SK-N-SH (cell line): ENCODE data around the gene PDF. TPM values are rescaled to one million over a fixed set of nuclear protein-coding genes. Genes with fewer than 3 reads are reported as not detected.

Experiments used
- CTCF ChIA-PET: fragments of 300-600, 350-600 bp; formaldehyde crosslinking; extraction: SDS; loops from one replicate; lab custom pipeline; 2021; lab: Yijun Ruan, JAX
- POLR2A ChIA-PET: fragments of 350-600 bp; sonication (Branson Sonifier 250); formaldehyde crosslinking; extraction: SDS; loops from one replicate; lab custom pipeline; 2020; ENCODE audit warnings: antibody characterized with exemption, inconsistent platforms; lab: Yijun Ruan, JAX
- DNase-seq: peaks from one replicate; pipeline ENCODE4 v3.0.0; 2012
- H2AFZ ChIP-seq: fragments of 200-600 bp; sonication (generic); 2 replicates; pipeline ENCODE4 v1.8.1; 2016; ENCODE audit warnings: antibody characterized with exemption, mild to moderate bottlenecking, low read depth
- H3F3A ChIP-seq: fragments of 200-600 bp; sonication (generic); replicated peaks from 2 replicates; pipeline ENCODE3; 2016; ENCODE audit warnings: antibody characterized with exemption, mild to moderate bottlenecking; ENCODE audit not compliant: insufficient read depth
- H3K27ac ChIP-seq, 2 experiments: fragments of 200-500 bp in 1 of 2; fragments of 200-600 bp in 1 of 2; sonication (Bioruptor generic) in 1 of 2; sonication (generic), shearing (Covaris generic) in 1 of 2; 2 replicates each; pipeline versions ENCODE4 v1.5.1 to v1.6.1; 2014 to 2016; ENCODE audit warnings: low read depth in 2 of 2, inconsistent platforms in 1 of 2, low read length in 1 of 2, mild to moderate bottlenecking in 1 of 2, mixed read lengths in 1 of 2
- H3K27me3 ChIP-seq: fragments of 200-600 bp; sonication (generic), shearing (Covaris generic); 2 replicates; pipeline ENCODE4 v1.6.1; 2016; ENCODE audit warnings: mixed run types; ENCODE audit not compliant: insufficient read depth
- H3K36me3 ChIP-seq, 2 experiments: fragments of 200-500 bp in 1 of 2; fragments of 200-600 bp in 1 of 2; sonication (Bioruptor generic) in 1 of 2; sonication (generic) in 1 of 2; replicated peaks in 1 of 2; 2 replicates each; pipeline versions ENCODE3 to v1.5.1; 2014 to 2016; ENCODE audit warnings: low read length in 1 of 2, mild to moderate bottlenecking in 1 of 2; ENCODE audit not compliant: insufficient read depth in 2 of 2, control insufficient read depth in 1 of 2
- H3K4me1 ChIP-seq, 2 experiments: fragments of 200-500 bp in 1 of 2; fragments of 200-600 bp in 1 of 2; sonication (Bioruptor generic) in 1 of 2; sonication (generic), shearing (Covaris generic) in 1 of 2; 2 replicates each; pipeline versions ENCODE4 v1.5.1 to v1.6.1; 2014 to 2016; ENCODE audit warnings: low read depth in 1 of 2, low read length in 1 of 2, mixed run types in 1 of 2; ENCODE audit not compliant: insufficient read depth in 2 of 2, control insufficient read depth in 1 of 2
- H3K4me2 ChIP-seq: fragments of 200-600 bp; sonication (generic), shearing (Covaris generic); 2 replicates; pipeline ENCODE4 v1.6.1; 2017; ENCODE audit warnings: mixed run types
- H3K4me3 ChIP-seq, 2 experiments: fragments of 200-500 bp in 1 of 2; fragments of 200-600 bp in 1 of 2; sonication (Bioruptor generic) in 1 of 2; sonication (generic), shearing (Covaris generic) in 1 of 2; 2 replicates each; pipeline versions ENCODE4 v1.5.1 to v1.8.1; 2014 to 2016; ENCODE audit warnings: low read depth in 2 of 2, inconsistent platforms in 1 of 2, low read length in 1 of 2, mild to moderate bottlenecking in 1 of 2, mixed read lengths in 1 of 2, moderate library complexity in 1 of 2
- H3K79me2 ChIP-seq: fragments of 200-600 bp; sonication (generic); 2 replicates; pipeline ENCODE4 v1.8.1; 2017; ENCODE audit warnings: mild to moderate bottlenecking; ENCODE audit not compliant: insufficient read depth
- H3K9ac ChIP-seq: fragments of 200-600 bp; sonication (generic); 2 replicates; pipeline ENCODE4 v1.6.1; 2017; ENCODE audit warnings: mixed run types
- H3K9me2 ChIP-seq: fragments of 200-600 bp; sonication (generic); 2 replicates; pipeline ENCODE4 v1.6.1; 2017; ENCODE audit warnings: mixed run types
- H3K9me3 ChIP-seq: fragments of 200-600 bp; sonication (generic); 2 replicates; pipeline ENCODE4 v1.6.1; 2017; ENCODE audit warnings: mixed run types, mild to moderate bottlenecking, moderate library complexity
- H4K20me1 ChIP-seq: fragments of 200-600 bp; sonication (generic); 2 replicates; pipeline ENCODE4 v1.6.1; 2017; ENCODE audit warnings: mild to moderate bottlenecking, mixed run types; ENCODE audit not compliant: insufficient read depth
- CHD2 ChIP-seq: fragments of 150-350 bp; IDR thresholded peaks from 2 replicates; pipeline ENCODE4 v1.6.1; 2018; ENCODE audit warnings: low read length; ENCODE audit not compliant: partially characterized antibody
- EP300 ChIP-seq, 2 experiments: IDR thresholded peaks; 2 replicates each; pipeline versions ENCODE4 v1.4.0 to v1.6.1; 2012; ENCODE audit warnings: borderline replicate concordance in 1 of 2, low read depth in 1 of 2, low read length in 1 of 2
- EZH2phosphoT487 ChIP-seq: fragments of 200-600 bp; sonication (generic); IDR thresholded peaks from 2 replicates; pipeline ENCODE4 v1.6.1; 2017; ENCODE audit warnings: low read depth, mixed run types, mild to moderate bottlenecking, antibody characterized with exemption, moderate library complexity, borderline replicate concordance
- FOXM1 ChIP-seq: IDR thresholded peaks from 2 replicates; pipeline ENCODE4 v1.4.0; 2012; ENCODE audit warnings: low read depth, mild to moderate bottlenecking
- GATA2 ChIP-seq: sonication (generic); formaldehyde crosslinking; IDR thresholded peaks from 2 replicates; pipeline ENCODE4 v1.5.0; 2020; ENCODE audit warnings: mild to moderate bottlenecking, missing genetic modification reagents
- MXI1 ChIP-seq: IDR thresholded peaks from 2 replicates; pipeline ENCODE4 v1.6.1; 2012; ENCODE audit warnings: mild to moderate bottlenecking, low read depth, low read length, improper control_type of control experiment
- NFIC ChIP-seq: IDR thresholded peaks from 2 replicates; pipeline ENCODE4 v1.4.0; 2012; ENCODE audit warnings: borderline replicate concordance
- NRF1 ChIP-seq: IDR thresholded peaks from 2 replicates; pipeline ENCODE4 v1.6.1; 2012; ENCODE audit warnings: low read depth, mild to moderate bottlenecking, low read length
- RAD21 ChIP-seq: IDR thresholded peaks from 2 replicates; pipeline ENCODE4 v1.6.1; 2012; ENCODE audit warnings: mild to moderate bottlenecking, low read length
- RFX5 ChIP-seq: IDR thresholded peaks from 2 replicates; pipeline ENCODE4 v1.6.1; 2012; ENCODE audit warnings: mild to moderate bottlenecking, improper control_type of control experiment, low read length
- RXRA ChIP-seq: IDR thresholded peaks from 2 replicates; pipeline ENCODE4 v1.4.0; 2012; ENCODE audit warnings: low read depth, mild to moderate bottlenecking, borderline replicate concordance
- SIN3A ChIP-seq: IDR thresholded peaks from 2 replicates; pipeline ENCODE4 v1.6.1; 2012; ENCODE audit warnings: low read depth, mild to moderate bottlenecking, low read length, moderate library complexity, borderline replicate concordance
- TCF12 ChIP-seq: IDR thresholded peaks from 2 replicates; pipeline ENCODE4 v1.4.0; 2012
- TEAD4 ChIP-seq: IDR thresholded peaks from 2 replicates; pipeline ENCODE4 v1.4.0; 2012; ENCODE audit warnings: mild to moderate bottlenecking, borderline replicate concordance; ENCODE audit not compliant: insufficient read depth
- YY1 ChIP-seq: IDR thresholded peaks from 2 replicates; pipeline ENCODE4 v1.4.0; 2012; ENCODE audit warnings: low read depth, mild to moderate bottlenecking
- WGBS: methylation state at CpG from one replicate; pipeline ENCODE4 v1.1.6; 2017; ENCODE audit warnings: low lambda C conversion rate; 5-methylcytosine and 5-hydroxymethylcytosine counted together
- polyA plus RNA-seq, 3 experiments: library from polyadenylated mRNA; depleted of rRNA; stranded (reverse); fragments of >200 nt; gene quantifications; 2 replicates each; pipeline ENCODE4 v1.2.3, GENCODE V29; 2012

The PDF gene
- polyA plus RNA-seq, 1 of the 3 experiments (the other 2 are of a cell fraction), result 22.0 TPM

DNA sequence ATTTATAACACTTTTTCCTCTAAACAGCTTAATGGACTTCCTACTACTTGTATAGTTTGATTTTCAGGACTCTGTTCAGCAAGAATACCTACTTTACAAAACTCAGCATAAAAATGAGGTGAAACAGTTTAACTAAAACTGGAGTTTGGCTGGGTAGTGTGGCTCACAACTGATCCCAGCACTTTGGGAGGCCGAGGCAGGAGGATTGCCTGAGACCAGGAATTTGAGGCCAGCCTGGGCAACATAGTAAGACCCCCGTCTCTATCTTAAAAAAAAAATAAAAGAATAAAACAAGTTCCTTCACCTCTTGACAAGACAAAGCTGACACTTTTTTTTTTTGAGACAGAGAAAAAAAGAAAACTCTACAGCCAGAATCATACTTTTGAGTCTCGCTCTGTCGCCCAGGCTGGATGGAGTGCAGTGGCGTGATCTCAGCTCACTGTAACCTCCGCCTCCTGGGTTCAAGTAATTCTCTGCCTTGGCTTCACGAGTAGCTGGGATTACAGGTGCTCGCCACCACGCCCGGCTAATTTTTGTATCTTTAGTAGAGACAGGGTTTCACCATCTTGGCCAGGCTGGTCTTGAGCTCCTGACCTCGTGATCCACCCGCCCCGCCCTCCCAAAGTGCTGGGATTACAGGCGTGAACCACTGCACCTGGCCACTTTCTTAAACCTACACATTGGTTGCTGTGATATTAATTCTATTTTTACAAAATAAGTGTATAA is 2.6 kb downstream of the PDF start (continued):
- TF ChIP-seq GATA2, result no peak

DNA sequence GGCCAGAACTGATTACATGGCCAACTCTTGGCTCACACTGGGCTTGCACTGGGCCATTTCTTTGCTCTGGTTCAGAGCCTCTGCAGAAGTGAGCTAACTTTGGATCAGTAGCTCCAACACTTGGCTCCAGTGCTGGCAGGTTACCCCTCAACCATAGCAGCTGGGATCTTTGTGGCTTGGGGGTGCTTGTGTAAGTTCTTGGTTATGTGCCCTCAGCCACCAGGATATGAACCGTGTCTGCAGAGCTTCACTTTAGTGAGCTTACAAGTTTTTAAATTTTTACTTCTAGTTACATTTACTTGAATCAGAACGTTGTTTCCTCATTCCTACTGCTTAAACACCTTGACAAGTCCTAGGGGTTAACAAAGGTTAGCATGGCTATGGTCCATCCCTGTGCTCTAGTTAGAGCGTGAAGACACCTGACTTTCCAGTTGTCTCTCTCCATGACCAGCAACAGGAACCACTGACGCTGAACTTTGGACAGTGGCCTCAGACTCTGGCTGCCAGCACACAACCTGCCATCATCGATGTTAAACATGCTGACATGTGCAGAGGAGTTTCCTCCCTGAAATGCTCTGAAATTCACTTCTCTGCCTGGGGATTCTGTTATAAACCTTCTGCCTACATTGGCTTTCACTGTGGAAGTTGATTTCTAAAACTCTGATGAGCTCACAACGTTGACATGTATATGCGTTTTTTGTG is 4.1 kb downstream of the PDF start:
- WGBS, result 68% methylated on average over 7 of the region's 7 CpGs
- Histone ChIP-seq H3K27me3 (no peaks in the 10 kb centered on the region), H3K9ac (no peak overlapping the region), H3K4me3 (no peak overlapping the region), H3K79me2 (peaks cover 89% of the 10 kb centered on the region), H2AFZ (no peak overlapping the region), H3F3A (peaks cover 23% of the 10 kb centered on the region), H3K36me3 (peaks cover 53 to 55% of the 10 kb centered on the region in 2 experiments), H3K9me3 (no peaks in the 10 kb centered on the region), H3K4me2 (peak overlapping the region; percentile 91), H3K27ac (no peak overlapping the region), H4K20me1 (peaks cover 71% of the 10 kb centered on the region), H3K9me2 (no peaks in the 10 kb centered on the region), H3K4me1 (peaks cover 11 to 41% of the 10 kb centered on the region in 2 experiments)
- POLR2A ChIA-PET, result interaction anchor here (0.9 kb wide), 1 partner anchor 9 kb away, joined by 3 read pairs; no protein-coding TSS in a partner anchor
- CTCF ChIA-PET, result interaction anchor here (0.6 to 4.6 kb wide), 5 partner anchors 12 to 799 kb away, joined by 3 to 21 read pairs (median 3); partner anchors contain the start of gene COG8
- TF ChIP-seq MXI1 (no peak), RAD21 (no peak), TEAD4 (no peak), CHD2 (no peak), RXRA (no peak)
- no peak for DNase-seq

GRCh38 chr16:69325784-69326171 is 4.6 kb downstream of the PDF start:
- CTCF ChIA-PET, result interaction anchor here (1.2 to 2.5 kb wide), 2 partner anchors 13 to 175 kb away, joined by 3 to 9 read pairs; no protein-coding TSS in a partner anchor
- no peaks in the 10 kb centered on the region for H3K9me3 ChIP-seq
- H3K4me2 ChIP-seq, result no peak overlapping the region; the same call in 1 of the 2 replicates
- no peak overlapping the region for H3K27ac ChIP-seq
- no peaks in the 10 kb centered on the region for H3K9me2 ChIP-seq
- peaks cover 11 to 39% of the 10 kb centered on the region in 2 experiments for H3K4me1 ChIP-seq
- TF ChIP-seq TEAD4, result no peak
- no peak for TF ChIP-seq CHD2
- no peak for TF ChIP-seq NFIC
- no peak for TF ChIP-seq SIN3A
- no peak for TF ChIP-seq RAD21
- TF ChIP-seq YY1, result no peak
- TF ChIP-seq TCF12, result no peak
- no peak for TF ChIP-seq EP300 (IDR thresholded peaks at IDR 0.05; ENCODE audit: borderline replicate concordance in 1 of 2, low read depth in 1 of 2, low read length in 1 of 2)
- TF ChIP-seq NRF1, result no peak
- no peak for TF ChIP-seq EZH2phosphoT487
- TF ChIP-seq RXRA, result no peak
- no peak for TF ChIP-seq RFX5
- no peak for TF ChIP-seq MXI1
- no peak for TF ChIP-seq FOXM1
- TF ChIP-seq, all 33 proteins: peak for 0
- 100% methylated on average over 3 of the region's 6 CpGs for WGBS
- peaks cover 19% of the 10 kb centered on the region for H3F3A ChIP-seq
- no peak overlapping the region for H3K4me3 ChIP-seq
- no peaks in the 10 kb centered on the region for H3K27me3 ChIP-seq
- peaks cover 71% of the 10 kb centered on the region for H4K20me1 ChIP-seq
- POLR2A ChIA-PET, result interaction anchor here (0.9 kb wide), 1 partner anchor 8 kb away, joined by 3 read pairs; no protein-coding TSS in a partner anchor
- H2AFZ ChIP-seq, result no peak overlapping the region
- H3K79me2 ChIP-seq, result peaks cover 89% of the 10 kb centered on the region
- no peak overlapping the region for H3K9ac ChIP-seq
- H3K36me3 ChIP-seq, result peaks cover 50 to 61% of the 10 kb centered on the region in 2 experiments
- no peak for DNase-seq
